Omental fat pad (tissue), 4 donors: Measurements from ENCODE around the gene ITPR1. TPM values are rescaled to one million over a fixed set of nuclear protein-coding genes. Genes with fewer than 3 reads are reported as not detected.

Experiments
- ATAC-seq: fragments of 150-250 bp; one replicate; pipeline ENCODE4 v1.9.1; 2016; ENCODE audit warnings: mild to moderate bottlenecking, moderate library complexity; ENCODE audit not compliant: low FRiP score
- DNase-seq: peaks from one replicate; pipeline ENCODE4 v3.0.0-alpha.2; 2019; ENCODE audit warnings: low spot score
- total RNA-seq, 4 donors: library from RNA; depleted of rRNA; stranded (reverse); fragments of >200 nt; gene quantifications; one replicate each; pipeline ENCODE4 v1.1.0, GENCODE V29; 2016
- TF ChIP-seq, protein P1 (sequence below), 3 donors: fragments of 450-650 bp; IDR thresholded peaks; one replicate each; pipeline ENCODE4 v1.5.1; 2016 to 2017; ENCODE audit warnings: antibody characterized with exemption in 3 of 3, mild to moderate bottlenecking in 3 of 3, moderate library complexity in 2 of 3

The ITPR1 gene
- total RNA-seq, 4 donors from 2014 or later = 38.3 to 58.5 (median 41.3) TPM

DNA sequence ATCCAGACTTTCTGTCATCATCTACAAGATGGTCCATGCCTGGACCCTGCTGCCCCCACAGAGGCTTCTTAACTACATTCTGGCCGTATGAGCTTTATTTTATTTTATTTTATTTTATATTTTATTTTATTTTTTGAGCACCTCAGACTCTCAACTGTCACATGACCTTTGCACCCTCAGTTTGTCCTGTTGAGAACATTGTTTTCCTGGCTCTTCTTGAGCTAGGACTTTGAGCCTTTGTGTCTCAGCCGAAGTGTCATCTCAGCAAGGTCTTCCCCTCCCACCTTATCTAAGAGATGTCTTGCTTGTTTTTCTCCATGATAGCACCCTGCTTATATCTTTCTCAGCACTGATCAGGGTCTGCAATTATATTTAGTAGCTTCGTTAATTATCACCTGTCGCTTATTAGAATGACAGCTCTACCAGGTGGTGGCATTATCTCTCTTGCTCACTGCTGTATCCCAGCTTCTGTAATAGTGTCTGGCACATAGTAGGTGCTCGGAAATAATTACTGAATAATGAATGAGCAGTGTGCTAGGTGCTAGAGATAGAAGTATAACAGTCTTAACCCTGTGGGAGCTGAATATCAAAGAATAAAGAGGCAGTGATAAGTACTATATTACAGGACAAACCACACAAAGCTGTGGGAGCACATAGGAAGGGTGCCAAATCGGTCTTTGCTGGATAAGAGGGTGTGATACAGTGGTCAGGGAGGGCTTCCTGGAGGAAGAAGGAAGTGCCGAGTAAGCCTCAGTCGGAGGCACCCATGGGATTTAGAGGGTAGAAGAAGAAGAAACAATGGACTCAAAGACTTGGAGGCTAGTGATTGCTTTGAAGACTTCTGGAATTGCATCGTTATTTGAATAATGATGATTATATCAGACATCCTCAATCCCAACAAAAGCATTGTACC lies 136.2 kb downstream of the ITPR1 start:
- TF ChIP-seq, protein P1, sequence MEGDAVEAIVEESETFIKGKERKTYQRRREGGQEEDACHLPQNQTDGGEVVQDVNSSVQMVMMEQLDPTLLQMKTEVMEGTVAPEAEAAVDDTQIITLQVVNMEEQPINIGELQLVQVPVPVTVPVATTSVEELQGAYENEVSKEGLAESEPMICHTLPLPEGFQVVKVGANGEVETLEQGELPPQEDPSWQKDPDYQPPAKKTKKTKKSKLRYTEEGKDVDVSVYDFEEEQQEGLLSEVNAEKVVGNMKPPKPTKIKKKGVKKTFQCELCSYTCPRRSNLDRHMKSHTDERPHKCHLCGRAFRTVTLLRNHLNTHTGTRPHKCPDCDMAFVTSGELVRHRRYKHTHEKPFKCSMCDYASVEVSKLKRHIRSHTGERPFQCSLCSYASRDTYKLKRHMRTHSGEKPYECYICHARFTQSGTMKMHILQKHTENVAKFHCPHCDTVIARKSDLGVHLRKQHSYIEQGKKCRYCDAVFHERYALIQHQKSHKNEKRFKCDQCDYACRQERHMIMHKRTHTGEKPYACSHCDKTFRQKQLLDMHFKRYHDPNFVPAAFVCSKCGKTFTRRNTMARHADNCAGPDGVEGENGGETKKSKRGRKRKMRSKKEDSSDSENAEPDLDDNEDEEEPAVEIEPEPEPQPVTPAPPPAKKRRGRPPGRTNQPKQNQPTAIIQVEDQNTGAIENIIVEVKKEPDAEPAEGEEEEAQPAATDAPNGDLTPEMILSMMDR (IDR thresholded peaks at IDR 0.05) = no peak
- ATAC-seq (no peak), DNase-seq (no peak)

DNA sequence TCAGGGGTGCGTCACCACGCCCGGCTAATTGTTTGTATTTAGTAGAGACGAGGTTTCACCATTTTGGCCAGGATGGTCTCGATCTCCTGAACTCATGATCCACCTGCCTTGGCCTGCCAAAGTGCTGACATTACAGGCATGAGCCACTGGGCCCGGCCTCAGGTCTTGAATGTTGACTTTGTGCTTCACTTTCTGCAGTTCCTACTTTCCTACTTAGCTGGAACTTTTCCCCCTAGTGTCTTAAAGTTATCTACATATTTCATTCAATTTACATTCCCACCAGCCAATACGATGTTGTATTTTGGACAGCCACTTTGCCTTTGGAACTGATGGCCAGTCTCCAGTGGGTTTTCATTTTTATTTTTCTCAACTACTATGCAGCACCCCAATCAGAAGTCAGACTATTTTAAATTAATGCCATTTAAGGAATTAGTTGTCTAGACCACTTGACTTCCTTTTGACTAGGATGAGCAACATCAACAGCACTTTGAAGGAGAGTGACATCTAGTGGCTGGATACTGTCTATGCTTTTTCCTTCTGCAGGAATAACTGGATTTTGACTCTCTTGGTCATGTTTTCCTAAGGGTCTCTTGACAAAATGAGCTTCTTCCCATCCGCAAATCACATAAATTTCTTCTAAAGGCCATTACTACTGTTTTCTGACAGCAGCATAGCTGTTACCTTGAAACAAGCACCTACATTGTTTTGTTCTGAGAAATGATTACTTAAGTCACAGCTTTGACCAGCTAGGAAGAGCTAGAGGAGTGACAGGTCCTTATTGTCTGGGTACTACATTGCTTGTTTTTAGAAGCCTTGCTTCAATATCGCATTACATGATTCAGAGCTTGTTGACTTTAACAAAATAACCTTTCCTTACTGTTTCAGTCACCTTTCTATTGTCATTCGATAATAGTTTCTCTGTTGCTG lies 140.2 kb downstream of the ITPR1 start:
- TF ChIP-seq, protein P1 (IDR thresholded peaks at IDR 0.05) = no peak
- peak; percentile 62 for ATAC-seq
- DNase-seq = no peak

- TF ChIP-seq, protein P1 (IDR thresholded peaks at IDR 0.05) = no peak
- ATAC-seq = no peak
- no peak for DNase-seq
These were observed 141.7 kb downstream of the ITPR1 start for GRCh38 chr3:4634894-4635293.

DNA sequence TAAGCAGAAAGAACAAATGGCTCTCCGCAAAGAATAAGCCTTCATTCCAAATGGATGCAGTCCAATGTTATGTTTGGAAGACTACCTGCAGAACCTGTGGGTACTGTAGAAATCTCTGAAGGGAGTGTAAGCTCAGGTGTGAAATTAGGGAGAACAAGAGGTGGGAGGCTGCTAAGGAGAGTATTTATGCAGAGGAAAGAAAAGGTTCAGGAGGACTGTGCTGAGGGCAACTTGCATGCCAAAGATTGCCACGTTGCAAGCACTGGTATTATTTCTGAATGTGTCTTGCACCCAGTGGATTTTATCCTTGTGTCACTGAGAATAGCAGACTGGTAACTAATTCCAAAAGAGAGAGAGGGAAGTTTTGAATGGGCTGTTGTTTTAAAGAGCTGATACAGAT lies 144.1 kb downstream of the ITPR1 start:
- ATAC-seq (no peak), DNase-seq (no peak)
- TF ChIP-seq, protein P1 (IDR thresholded peaks at IDR 0.05) = no peak

GRCh38 chr3:4641863-4642563 lies 148.9 kb downstream of the ITPR1 start:
- DNase-seq (no peak), ATAC-seq (no peak)
- TF ChIP-seq, protein P1 (IDR thresholded peaks at IDR 0.05) = no peak

DNA sequence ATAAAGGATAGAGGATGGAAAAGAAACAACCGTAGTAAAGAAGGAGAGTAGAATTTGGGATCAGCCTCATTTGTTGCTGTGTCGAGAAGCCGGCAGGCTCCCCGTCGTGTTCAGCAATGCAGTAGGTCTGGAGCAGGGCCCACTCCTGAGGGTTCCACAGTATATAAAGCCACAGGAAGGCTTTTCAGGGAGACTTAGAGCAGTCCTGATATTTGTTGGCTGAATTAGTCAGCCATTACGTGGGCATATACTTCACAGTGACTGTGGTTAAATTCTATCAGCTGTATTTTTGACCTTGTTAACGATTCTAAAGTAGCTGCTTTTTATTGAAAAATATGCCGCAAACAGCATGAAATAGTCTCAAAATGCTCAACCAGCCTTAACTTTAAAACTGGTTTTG lies 149.5 kb downstream of the ITPR1 start:
- ATAC-seq = no peak
- TF ChIP-seq, protein P1 (IDR thresholded peaks at IDR 0.05) = no peak
- no peak for DNase-seq
